Gastrocnemius medialis (tissue), 4 donors: ENCODE measurements around the gene C17orf58. TPM values are rescaled to one million over a fixed set of nuclear protein-coding genes. Genes with fewer than 3 reads are reported as not detected.
A peak's percentile ranks its signal among the peaks of the same experiment; 100 is the strongest.
"Not testable (repeated sequence)": the region's sequence is repeated elsewhere in the genome, so short reads cannot be mapped to it uniquely, and the experiment has no call there.

Source experiments
- ATAC-seq, 2 donors: fragments of 150-250 bp; one replicate each; pipeline ENCODE4 v1.9.1; 2016
- DNase-seq, 2 donors: peaks; one replicate each; pipeline ENCODE4 v3.0.0-alpha.2; 2019
- H3K27ac ChIP-seq, 4 donors: fragments of 200-600 bp; sonication (generic); 1 replicate in 1 of 4; 2 replicates in 3 of 4; pipeline ENCODE4 v1.5.1; 2016 to 2018; ENCODE audit warnings: mild to moderate bottlenecking in 2 of 4, moderate library complexity in 1 of 4
- H3K27me3 ChIP-seq, 3 donors: fragments of 200-600 bp; sonication (generic) in 2 of 3; 1 replicate in 1 of 3; 2 replicates in 2 of 3; pipeline versions ENCODE4 v1.5.1 to v1.6.0; 2016 to 2019; ENCODE audit warnings: mild to moderate bottlenecking in 1 of 3, moderate library complexity in 1 of 3
- H3K36me3 ChIP-seq, 2 donors: fragments of 200-600 bp; sonication (generic) in 1 of 2; one replicate each; pipeline ENCODE4 v1.5.1; 2017 to 2018
- H3K4me1 ChIP-seq, 2 donors: fragments of 200-600 bp; sonication (generic) in 1 of 2; one replicate each; pipeline ENCODE4 v1.5.1; 2016 to 2017; ENCODE audit warnings: mild to moderate bottlenecking in 2 of 2
- H3K4me3 ChIP-seq, 4 donors: fragments of 200-600 bp; sonication (generic) in 3 of 4; 1 replicate in 1 of 4; 2 replicates in 3 of 4; pipeline ENCODE4 v1.5.1; 2016 to 2019; ENCODE audit warnings: mild to moderate bottlenecking in 2 of 4
- H3K9me3 ChIP-seq, 3 donors: fragments of 200-600 bp; sonication (generic) in 2 of 3; 1 replicate in 1 of 3; 2 replicates in 2 of 3; pipeline ENCODE4 v1.5.1; 2016 to 2019
- POLR2A ChIP-seq, 2 donors: fragments of 450-650 bp; IDR thresholded peaks; one replicate each; pipeline ENCODE4 v1.6.1; 2017; ENCODE audit warnings: antibody characterized with exemption in 2 of 2, mild to moderate bottlenecking in 2 of 2, moderate library complexity in 2 of 2
- in situ Hi-C, 4 donors: fragments of 200-750 bp; cut with MboI; loops; one replicate each; pipeline versions ENCODE4 v1.15.0 to v1.8.0; 2017; ENCODE audit warnings: low sequenced_read_pairs in 4 of 4
- intact Hi-C: fragments of 100-400 bp; cut with DNase I; formaldehyde crosslinking; loops from one replicate; pipeline ENCODE4 v1.15.1; 2023; ENCODE audit warnings: low total_unique reads
- total RNA-seq, 4 donors: library from RNA; depleted of rRNA; stranded (reverse); fragments of >200 nt; gene quantifications; one replicate each; pipeline versions ENCODE4 v1.1.0 to v1.2.3, GENCODE V29; 2016
- TF ChIP-seq, protein P1 (sequence below), 5 experiments: fragments of 450-650 bp in 3 of 5; fragments of 200-600 bp in 2 of 5; sonication (generic) in 2 of 5; IDR thresholded peaks in 4 of 5; conservative IDR thresholded peaks in 1 of 5; 1 replicate in 4 of 5; 2 replicates in 1 of 5; pipeline ENCODE4 v1.5.1; 2016 to 2019; ENCODE audit warnings: antibody characterized with exemption in 5 of 5, mild to moderate bottlenecking in 3 of 5, moderate library complexity in 3 of 5

C17orf58 gene
- total RNA-seq, result 1 to 10 TPM; 1.5 to 9.0 (median 5.6) TPM

DNA sequence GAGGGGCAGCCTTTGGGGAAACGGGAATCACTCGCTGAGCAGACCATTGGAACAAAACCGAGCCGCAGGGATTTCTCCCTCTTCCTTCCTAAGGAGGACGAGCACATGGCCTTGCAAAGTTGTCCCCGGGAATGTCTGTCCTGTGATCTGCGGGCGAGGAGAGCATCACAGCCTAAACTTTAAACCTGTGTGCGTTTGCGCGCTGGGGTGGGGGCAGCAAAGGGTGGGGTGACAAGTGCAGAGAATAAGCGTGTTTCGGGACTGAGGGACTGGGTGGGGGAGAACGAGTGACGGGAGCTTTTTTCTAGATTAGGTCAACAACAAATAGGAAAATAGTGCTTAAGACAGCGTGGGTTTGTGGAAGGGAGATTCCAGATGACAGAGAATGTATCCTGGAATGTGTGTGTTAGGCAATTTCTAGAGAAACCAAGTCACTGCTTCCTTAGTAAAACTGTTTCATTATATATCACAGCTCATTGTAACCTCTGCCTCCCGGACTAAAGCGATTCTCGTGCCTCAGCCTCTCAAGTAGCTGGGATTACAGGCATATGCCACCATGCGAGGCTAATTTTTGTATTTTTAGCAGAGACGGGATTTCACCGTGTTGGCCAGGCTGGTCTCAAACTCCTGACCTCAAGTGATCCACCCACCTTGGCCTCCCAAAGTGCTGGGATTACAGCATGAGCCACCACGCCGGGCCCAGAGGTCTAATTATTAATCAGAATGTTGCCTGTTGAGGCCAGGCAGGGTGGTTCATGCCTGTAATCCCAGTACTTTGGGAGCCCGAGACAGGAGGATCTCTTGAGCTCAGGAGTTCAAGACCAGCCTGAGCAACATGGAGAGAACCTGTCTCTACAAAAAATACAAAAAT, at the start of gene C17orf58:
Gene C17orf58 (minus strand): TSS at position 169 of the 871 bp plus-strand sequence. CDS start 271 bp downstream, outside the sequence.
- H3K4me3 ChIP-seq, result peak within 1 kb of the TSS; percentile 69 to 86 (median 82)
- in situ Hi-C loops, DNase-seq, intact Hi-C loops, H3K9me3 ChIP-seq, ATAC-seq, H3K27me3 ChIP-seq, H3K36me3 ChIP-seq: not testable (repeated sequence)
- H3K4me1 ChIP-seq, result peaks cover 11 to 18% of the 10 kb centered on the region in 2 donors
- H3K27ac ChIP-seq, result peak within 1 kb of the TSS; percentile 94 to 96 (median 94)

DNA sequence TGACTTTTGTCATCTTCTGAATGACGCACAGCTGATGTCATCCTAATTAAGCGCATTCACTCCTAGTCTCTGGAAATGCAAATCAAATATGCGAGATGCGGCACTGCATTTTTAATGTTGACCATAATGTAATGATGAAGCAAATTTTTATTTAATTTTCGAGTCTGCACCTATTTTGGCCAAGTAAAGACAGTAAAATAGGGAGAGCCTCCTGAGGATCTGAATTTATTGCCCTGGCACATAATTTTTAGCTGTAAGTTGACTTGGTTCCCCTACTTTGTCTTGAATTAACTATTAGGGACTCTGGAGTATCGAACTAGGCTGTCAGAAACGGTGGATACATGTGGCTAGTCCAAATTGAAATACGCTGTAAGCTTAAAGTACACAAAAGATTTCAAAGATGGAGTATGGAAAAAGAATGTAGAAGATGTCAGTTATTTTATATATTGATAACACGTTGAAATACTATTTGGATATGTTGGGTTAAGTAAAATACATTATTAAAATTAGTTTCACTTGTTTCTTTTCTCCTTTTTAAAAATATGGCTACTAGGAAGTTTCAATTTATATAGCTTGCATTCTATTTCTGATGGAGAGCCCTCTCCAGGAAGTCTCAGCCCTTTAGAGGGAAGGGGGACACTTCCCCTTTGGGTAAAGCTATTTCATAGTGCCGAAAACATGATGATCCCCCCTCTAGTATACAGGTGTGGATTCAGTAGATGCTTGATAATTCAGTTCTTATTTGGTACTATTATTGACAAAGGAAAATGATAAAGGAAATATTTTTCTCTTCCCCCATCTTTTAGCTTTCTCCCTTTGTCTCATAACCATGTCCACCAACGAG, 40.3 kb upstream of the C17orf58 start:
- Histone ChIP-seq H3K4me3 (peak overlapping the region; percentile 70 to 100 (median 96)), H3K36me3 (peaks cover 0 to 43% of the 10 kb centered on the region in 2 donors), H3K27ac (peak overlapping the region; percentile 84 to 96 (median 86)), H3K27me3 (no peaks in the 10 kb centered on the region), H3K4me1 (peaks cover 12 to 13% of the 10 kb centered on the region in 2 donors), H3K9me3 (no peaks in the 10 kb centered on the region)
- TF ChIP-seq POLR2A (IDR thresholded peaks at IDR 0.05), result no peak
- TF ChIP-seq, protein P1, sequence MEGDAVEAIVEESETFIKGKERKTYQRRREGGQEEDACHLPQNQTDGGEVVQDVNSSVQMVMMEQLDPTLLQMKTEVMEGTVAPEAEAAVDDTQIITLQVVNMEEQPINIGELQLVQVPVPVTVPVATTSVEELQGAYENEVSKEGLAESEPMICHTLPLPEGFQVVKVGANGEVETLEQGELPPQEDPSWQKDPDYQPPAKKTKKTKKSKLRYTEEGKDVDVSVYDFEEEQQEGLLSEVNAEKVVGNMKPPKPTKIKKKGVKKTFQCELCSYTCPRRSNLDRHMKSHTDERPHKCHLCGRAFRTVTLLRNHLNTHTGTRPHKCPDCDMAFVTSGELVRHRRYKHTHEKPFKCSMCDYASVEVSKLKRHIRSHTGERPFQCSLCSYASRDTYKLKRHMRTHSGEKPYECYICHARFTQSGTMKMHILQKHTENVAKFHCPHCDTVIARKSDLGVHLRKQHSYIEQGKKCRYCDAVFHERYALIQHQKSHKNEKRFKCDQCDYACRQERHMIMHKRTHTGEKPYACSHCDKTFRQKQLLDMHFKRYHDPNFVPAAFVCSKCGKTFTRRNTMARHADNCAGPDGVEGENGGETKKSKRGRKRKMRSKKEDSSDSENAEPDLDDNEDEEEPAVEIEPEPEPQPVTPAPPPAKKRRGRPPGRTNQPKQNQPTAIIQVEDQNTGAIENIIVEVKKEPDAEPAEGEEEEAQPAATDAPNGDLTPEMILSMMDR (IDR thresholded peaks at IDR 0.05 in 4 of 5, conservative IDR thresholded peaks at IDR 0.05 in 1 of 5), result no peak
- intact Hi-C loops (loop anchor here (5.0 to 10.0 kb wide), 2 partner anchors 209 to 322 kb away; partner anchors contain the start of genes BPTF and NOL11), in situ Hi-C loops (no loop called here)
- ATAC-seq (no peak), DNase-seq (no peak)

DNA sequence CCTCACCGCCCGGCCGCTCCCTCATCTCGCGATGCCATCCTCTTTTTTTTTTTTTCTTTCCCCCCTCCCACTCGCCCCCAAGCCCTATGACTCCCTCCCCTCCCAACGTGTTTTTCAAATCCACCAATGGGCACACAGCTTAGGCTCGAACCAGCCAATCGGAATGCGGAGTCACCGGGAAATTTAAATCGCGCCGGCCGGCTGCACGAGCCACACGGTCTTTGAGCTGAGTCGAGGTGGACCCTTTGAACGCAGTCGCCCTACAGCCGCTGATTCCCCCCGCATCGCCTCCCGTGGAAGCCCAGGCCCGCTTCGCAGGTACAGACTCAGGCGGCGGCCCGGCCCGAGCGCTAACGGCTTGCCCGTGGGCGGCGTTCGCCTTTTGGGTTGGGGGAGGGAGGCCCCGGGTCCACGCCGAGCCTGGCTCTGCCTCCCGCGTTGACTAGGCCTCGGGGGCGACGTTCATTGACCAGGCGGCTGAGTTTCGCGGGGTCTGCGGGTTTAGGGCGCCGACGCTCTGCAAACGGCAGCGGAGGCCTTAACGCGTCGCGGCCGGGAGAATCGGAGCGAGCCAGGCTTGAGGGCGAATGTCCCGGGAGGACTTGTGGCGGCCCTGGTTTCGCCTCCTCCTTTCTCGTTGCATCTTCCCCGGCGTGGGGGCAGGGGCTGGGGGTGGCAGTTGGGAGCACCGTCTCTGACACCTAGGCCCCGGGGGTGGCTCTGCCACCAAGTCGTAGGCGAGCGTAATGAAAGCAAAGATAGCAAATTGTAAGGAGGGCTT, 39.4 kb upstream of the C17orf58 start, which contains the start of gene KPNA2:
Gene KPNA2 (plus strand): TSS at position 213 of the 781 bp plus-strand sequence. CDS start 1,398 bp downstream, outside the sequence.
- Histone ChIP-seq H3K4me1 (peaks cover 12 to 13% of the 10 kb centered on the region in 2 donors), H3K4me3 (peak within 1 kb of the TSS; percentile 70 to 100 (median 96)), H3K9me3 (no peaks in the 10 kb centered on the region), H3K27me3 (no peaks in the 10 kb centered on the region), H3K27ac (peak within 1 kb of the TSS; percentile 84 to 96 (median 86)), H3K36me3 (peaks cover 0 to 35% of the 10 kb centered on the region in 2 donors)
- intact Hi-C loops (loop anchor here (1.0 to 10.0 kb wide), 5 partner anchors 15 to 321 kb away; partner anchors contain the start of genes BPTF and NOL11), in situ Hi-C loops (no loop called here)
- TF ChIP-seq, protein P1 (IDR thresholded peaks at IDR 0.05 in 4 of 5, conservative IDR thresholded peaks at IDR 0.05 in 1 of 5), result peak in 1 of 5 experiments; percentile 4
- TF ChIP-seq POLR2A (IDR thresholded peaks at IDR 0.05), result peak; percentile 79 to 95
- ATAC-seq, result peak; percentile 99 to 100
- peak; percentile 93 to 95 for DNase-seq

DNA sequence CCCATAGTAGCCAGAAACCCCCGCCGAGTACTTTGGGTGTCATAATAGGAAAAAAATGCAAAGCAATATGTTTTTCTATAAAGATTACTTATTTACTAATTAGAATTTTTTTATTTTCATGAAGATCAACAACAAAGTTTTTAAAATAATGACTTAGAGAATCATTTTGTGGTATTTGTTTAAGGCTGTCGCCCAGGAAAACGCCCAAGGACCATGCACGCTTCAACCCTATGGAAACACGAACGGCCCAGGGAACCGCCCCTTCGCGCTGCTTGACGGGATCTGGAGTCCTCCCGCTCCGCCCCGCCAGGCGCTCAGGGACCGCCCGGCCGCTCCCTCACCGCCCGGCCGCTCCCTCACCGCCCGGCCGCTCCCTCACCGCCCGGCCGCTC, 38.9 kb upstream of the C17orf58 start:
- intact Hi-C loops, result loop anchor here (1.0 to 10.0 kb wide), 5 partner anchors 15 to 320 kb away; partner anchors contain the start of genes BPTF and NOL11
- no peak for TF ChIP-seq POLR2A (IDR thresholded peaks at IDR 0.05)
- TF ChIP-seq, protein P1 (IDR thresholded peaks at IDR 0.05 in 4 of 5, conservative IDR thresholded peaks at IDR 0.05 in 1 of 5), result peak in 1 of 5 experiments; percentile 15

More for the DNA sequence above, 38.9 kb upstream of the C17orf58 start:
- Histone ChIP-seq H3K4me3 (peak overlapping the region; percentile 48 to 100 (median 50)), H3K9me3 (no peaks in the 10 kb centered on the region), H3K4me1 (peaks cover 12 to 13% of the 10 kb centered on the region in 2 donors), H3K27ac (peak overlapping the region; percentile 50 to 65 (median 58)), H3K27me3 (no peaks in the 10 kb centered on the region), H3K36me3 (peaks cover 0 to 29% of the 10 kb centered on the region in 2 donors)
- peak; percentile 87 to 90 for DNase-seq
- ATAC-seq, result no peak
- in situ Hi-C loops, result no loop called here
